ENCODE results near the gene M6PR.
"Not testable (repeated sequence)": the region's sequence is repeated elsewhere in the genome, so short reads cannot be mapped to it uniquely, and the experiment has no call there.

M6PR gene

GRCh38 chr12:8950702-8951478 lies 1.4 kb upstream of the M6PR start:
- peak; percentile 17 for DNase-seq

- DNase-seq = no peak
Observed at GRCh38 chr12:8950221-8950527, 729 bp upstream of the M6PR start.

- peak; percentile 71 to 73 for DNase-seq
Observed at GRCh38 chr12:8948701-8949341, 624 bp downstream of the M6PR start.

GRCh38 chr12:8947737-8948136 lies 1.7 kb downstream of the M6PR start:
- peak; percentile 78 for DNase-seq

- DNase-seq = no peak
Observed at GRCh38 chr12:8946733-8947132, 2.7 kb downstream of the M6PR start.

GRCh38 chr12:8943565-8944186 lies 5.8 kb downstream of the M6PR start:
- DNase-seq = no peak

- DNase-seq = no peak
Observed at GRCh38 chr12:8941691-8942478, 7.6 kb downstream of the M6PR start.

- not testable (repeated sequence) for DNase-seq
Observed at GRCh38 chr12:8937842-8938442, 11.5 kb downstream of the M6PR start.

- no peak for DNase-seq
Observed at GRCh38 chr12:8936735-8937134, 12.7 kb downstream of the M6PR start.

GRCh38 chr12:8934080-8934479 lies 15.4 kb downstream of the M6PR start:
- not testable (repeated sequence) for DNase-seq

- not testable (repeated sequence) for DNase-seq
Observed at GRCh38 chr12:8932464-8932863, 17.0 kb downstream of the M6PR start.

GRCh38 chr12:8930655-8931323 lies 18.7 kb downstream of the M6PR start:
- DNase-seq = not testable (repeated sequence)

- DNase-seq = no peak
Observed at GRCh38 chr12:8922544-8922943, 26.9 kb downstream of the M6PR start.

- DNase-seq = not testable (repeated sequence)
Observed at GRCh38 chr12:8919643-8920042, 29.8 kb downstream of the M6PR start.

- no peak for DNase-seq
Observed at GRCh38 chr12:8917751-8918150, 31.7 kb downstream of the M6PR start.

- no peak for DNase-seq
Observed at GRCh38 chr12:8917031-8917430, 32.4 kb downstream of the M6PR start.

- no peak for DNase-seq
Observed at GRCh38 chr12:8916154-8916553, 33.3 kb downstream of the M6PR start.

- peak; percentile 29 to 30 for DNase-seq
Observed at GRCh38 chr12:8914716-8915526, 34.5 kb downstream of the M6PR start.

GRCh38 chr12:8914033-8914715 lies 35.3 kb downstream of the M6PR start, which contains the start of gene PHC1:
TSS of gene PHC1 (plus strand) at chr12:8914509. CDS start at chr12:8917678, 3,169 bp downstream.
- peak; percentile 41 to 56 for DNase-seq

- DNase-seq = no peak
Observed at GRCh38 chr12:8913702-8914032, 35.8 kb downstream of the M6PR start.

GRCh38 chr12:8912914-8913313 lies 36.5 kb downstream of the M6PR start:
- DNase-seq = no peak

All from inflammatory macrophage (primary cell).